NOMO-1 (cell line): ENCODE measurements around the gene INHA.

Source experiments
- DNase-seq, 2 experiments: peaks; one replicate each; lab custom pipeline; 2025; ENCODE audit not compliant: unreplicated experiment in 2 of 2; lab: John Stamatoyannopoulos, UW

Gene INHA

DNA sequence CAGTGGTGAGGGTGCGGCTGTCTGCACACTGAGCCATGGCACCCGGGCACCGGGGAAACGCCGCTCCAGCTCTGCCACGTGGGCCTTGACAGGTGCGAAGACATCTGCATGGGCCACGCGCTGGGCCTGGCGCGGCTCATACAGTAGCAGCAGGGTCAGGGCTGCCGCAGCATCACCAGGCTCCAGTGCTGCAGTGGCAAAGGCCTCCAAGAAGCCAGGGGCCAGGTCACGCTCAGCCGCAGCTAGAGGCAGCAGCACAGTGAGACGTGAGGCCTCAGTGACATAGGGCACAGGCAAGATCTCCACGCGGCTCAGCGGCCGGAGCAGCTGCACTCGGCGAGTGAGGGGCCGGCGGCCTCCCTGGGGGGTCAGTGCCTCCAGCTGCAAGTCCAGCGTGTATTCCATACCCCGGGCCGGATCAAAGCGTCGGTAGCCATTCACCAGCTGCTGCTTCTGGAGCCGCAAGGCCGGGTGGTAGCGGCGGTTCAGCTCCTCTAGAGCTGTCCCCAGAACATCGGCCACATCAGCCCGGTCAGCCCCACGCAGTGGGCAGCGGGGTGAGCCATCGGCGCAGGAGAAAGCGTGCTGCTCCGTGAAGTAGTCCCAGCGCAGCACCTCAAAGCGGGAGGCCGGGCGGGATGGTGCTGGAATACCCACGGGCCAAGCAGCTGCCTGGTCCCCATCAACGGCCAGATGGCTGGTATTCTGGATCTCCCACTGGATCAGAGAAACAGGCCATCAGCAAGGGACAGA lies 32.0 kb upstream of the INHA start:
- DNase-seq: no peak

DNA sequence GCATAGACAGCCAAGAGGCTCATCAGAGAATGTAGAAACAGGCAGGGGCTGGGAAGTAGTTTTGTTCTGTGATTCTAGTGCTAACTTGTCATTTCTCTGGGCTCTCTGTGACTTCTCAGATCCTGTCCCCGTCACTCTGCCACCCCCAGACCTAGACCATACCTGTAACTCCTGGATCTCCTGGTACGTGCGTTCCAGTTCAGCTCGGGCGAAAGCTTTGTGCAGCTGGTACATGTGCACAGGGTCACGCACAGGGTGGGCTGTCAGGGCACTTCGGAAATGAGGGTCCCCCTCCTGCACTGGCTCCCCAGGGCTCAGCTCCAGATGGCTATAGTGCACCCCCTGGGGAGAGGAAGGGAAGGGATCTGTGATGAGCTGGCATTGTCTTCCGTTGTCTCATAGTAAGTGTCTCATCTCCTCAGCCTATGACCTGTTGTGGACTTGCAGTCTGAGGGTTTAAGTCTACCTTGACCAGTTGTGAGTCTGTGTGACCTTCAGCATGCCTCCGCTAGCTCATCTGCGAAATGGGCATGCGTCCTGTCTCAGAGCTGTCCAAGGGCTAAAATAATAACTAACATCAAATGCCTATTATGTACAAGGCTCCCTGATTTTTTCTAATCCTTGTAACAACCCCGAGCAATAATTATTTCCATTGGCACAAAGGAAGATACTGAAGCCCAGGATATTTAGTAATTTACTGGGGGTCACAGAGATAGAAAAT lies 31.2 kb upstream of the INHA start:
- no peak for DNase-seq

- peak; percentile 58 to 71 for DNase-seq
Observed at GRCh38 chr2:219541611-219542180, 30.4 kb upstream of the INHA start.

DNA sequence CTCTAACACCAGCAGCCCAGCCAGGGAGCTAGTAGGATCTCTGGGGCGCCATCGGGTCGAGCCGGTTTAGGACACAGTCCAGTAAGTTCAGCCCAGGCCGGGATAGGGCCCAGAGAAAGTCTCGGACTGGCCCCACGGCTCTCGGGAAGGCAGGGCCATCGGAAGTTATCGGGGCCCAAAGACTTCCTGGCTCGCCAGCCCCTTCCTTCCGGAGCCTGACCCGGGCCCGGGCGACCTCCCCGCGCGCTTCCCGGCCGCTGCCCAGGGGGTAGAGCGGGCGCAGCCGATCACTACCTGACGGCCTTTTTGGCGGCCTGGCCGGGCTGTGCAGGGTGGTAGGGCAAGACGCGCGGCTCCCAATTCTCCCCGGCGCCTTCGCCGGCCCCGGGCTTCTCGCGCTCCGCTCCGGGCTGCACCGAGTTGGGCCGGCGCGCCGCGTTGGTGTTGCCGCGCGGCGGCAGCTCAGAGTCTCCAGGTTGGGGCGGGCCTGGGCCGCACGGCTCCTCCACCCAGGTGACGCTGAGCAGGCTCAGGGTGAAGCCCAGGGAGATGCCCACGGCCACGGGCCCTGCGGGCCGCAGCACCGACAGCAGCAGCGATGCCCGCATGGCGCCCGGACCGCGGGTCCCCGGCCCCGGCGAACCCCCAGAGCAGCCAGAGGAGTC lies 29.0 kb upstream of the INHA start:
- peak in 1 of 2 experiments; percentile 56 for DNase-seq

GRCh38 chr2:219543596-219544358 lies 28.3 kb upstream of the INHA start, which contains the start of the genes CHPF and TMEM198:
Gene CHPF, minus strand, starts transcription at chr2:219543809. Its CDS starts 271 bp downstream, at chr2:219543538.
Gene TMEM198, plus strand, starts transcription at chr2:219544028. Its CDS starts 700 bp downstream, at chr2:219544728.
- peak; percentile 91 to 93 for DNase-seq

DNA sequence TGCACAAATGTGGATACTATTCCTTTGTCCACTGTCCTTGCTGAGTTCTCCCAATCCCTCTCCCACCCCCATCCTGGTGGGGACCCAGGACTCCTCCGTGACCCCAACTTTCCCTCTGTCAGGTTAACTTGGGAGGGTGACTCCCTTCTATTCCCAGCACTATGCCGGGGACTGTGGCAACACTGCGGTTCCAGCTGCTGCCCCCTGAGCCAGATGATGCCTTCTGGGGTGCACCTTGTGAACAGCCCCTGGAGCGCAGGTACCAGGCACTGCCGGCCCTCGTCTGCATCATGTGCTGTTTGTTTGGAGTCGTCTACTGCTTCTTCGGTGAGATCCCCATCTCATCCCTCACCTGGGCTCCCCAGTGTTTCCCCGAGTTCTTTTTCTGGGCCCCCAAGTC lies 27.5 kb upstream of the INHA start:
- DNase-seq: no peak

DNA sequence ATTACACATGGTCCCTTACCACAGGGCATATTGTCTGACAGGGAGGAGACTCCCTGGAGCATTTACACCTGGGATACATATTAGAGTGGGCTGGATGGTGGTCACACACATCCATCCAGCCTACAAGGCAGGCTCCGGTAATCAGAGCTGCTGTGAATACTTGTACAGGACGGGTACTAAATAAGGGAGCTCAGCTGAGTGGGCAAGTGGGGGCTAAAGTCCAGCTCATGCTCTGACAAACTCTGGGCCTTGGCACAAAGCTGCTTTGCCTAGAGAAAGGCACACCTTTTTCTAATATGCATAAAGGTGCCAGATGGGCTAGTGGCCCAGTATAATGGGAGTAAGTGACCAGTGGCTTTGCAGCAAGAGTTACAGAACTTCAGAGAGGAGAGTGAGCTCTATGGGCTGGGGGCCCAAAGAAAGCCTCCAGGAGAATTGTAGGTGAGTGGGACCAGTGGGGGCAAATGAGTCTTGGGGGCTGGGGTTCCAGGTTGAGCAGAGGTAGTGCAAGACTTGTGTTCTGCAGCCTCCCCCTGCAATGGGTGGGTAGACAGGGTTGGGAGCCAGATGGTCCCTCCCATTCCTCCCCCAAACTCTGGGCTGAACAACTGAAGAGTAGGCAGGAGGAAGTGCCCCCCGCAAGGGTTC lies 26.7 kb upstream of the INHA start:
- DNase-seq: no peak

GRCh38 chr2:219545943-219546352 lies 26.2 kb upstream of the INHA start:
- no peak for DNase-seq

DNA sequence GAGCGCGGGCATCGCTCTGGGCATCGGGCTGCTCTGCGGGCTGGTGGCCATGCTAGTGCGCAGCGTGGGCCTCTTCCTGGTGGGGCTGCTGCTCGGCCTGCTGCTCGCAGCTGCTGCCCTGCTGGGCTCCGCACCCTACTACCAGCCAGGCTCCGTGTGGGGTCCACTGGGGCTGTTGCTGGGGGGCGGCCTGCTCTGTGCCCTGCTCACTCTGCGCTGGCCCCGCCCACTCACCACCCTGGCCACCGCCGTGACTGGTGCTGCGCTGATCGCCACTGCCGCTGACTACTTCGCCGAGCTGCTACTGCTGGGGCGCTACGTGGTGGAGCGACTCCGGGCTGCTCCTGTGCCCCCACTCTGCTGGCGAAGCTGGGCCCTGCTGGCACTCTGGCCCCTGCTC lies 24.5 kb upstream of the INHA start:
- DNase-seq: no peak

DNA sequence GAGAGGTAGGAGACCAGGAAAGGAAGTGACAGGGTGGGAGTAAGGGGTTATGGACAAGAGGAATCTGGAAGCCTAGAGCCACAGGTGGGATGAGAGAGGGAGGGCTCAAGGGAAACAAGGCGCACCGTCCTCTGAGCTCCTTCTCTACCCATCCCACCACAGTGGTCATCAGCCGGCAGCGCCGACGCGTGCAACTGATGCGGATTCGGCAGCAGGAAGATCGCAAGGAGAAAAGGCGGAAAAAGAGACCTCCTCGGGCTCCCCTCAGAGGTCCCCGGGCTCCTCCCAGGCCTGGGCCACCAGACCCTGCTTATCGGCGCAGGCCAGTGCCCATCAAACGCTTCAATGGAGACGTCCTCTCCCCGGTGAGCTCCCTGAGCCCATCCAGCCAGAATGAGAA lies 23.1 kb upstream of the INHA start:
- DNase-seq: no peak

- DNase-seq: no peak
Observed at GRCh38 chr2:219549619-219550018, 22.5 kb upstream of the INHA start.

GRCh38 chr2:219551441-219552381 lies 20.4 kb upstream of the INHA start:
- DNase-seq: no peak

- DNase-seq: peak; percentile 61 to 69
Observed at GRCh38 chr2:219552382-219553167, 19.5 kb upstream of the INHA start.

DNA sequence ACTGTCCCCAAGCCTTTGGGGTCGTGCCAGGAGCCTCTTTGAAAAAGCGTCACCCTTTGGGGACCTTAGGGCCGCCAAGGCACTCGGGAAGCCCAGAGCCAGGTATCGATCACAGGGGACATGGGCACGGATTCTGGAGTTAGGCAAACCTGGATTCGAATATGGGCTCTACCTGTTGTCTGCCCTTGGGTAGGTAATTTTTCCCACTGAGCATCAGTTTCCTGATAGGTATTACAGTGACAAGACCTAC lies 19.0 kb upstream of the INHA start:
- DNase-seq: no peak

DNA sequence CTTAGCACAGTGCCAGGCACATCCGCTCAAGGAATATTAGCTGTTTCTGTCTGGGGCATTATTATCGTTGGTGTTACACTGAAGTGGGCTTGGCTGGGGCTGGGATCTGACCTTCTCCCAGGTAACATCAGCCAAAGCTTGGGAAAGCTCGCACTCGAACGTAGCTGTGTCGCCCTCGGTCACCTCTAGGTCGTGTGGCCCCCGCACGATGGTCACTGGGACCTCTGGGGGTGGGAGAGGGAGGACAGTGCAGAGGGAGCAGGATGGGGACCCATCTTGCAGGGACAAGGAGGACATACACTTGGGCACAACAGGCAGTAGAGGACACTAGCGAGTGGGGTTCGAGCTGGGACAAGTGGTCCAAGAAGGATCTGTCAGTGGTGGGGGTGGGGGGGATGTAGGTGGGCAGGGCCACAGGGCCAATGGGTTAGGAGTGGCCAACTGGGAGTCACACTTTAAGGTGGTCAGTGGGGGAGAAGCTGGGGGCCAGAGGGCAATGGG lies 18.6 kb upstream of the INHA start:
- DNase-seq: no peak

- DNase-seq: no peak
Observed at GRCh38 chr2:219554350-219554749, 17.8 kb upstream of the INHA start.

DNA sequence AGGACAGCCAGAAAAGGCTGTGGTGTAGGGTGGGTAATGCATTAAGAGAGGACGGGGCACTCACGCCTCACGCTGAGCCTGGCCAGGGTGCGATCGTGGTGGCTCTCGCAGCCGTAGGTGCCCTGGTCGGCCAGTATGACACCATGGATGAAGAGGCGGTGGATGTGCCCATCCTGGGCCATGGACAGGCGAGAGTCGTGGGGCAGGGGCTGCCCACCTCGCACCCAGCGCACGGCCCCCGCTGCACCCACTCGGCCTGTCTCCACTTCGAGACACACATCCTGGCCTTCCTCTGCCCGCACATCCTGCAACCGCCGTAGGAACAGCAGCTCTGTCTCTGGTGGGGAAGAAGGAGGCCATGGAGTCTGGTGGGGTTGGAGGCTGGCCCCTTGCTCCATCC lies 16.2 kb upstream of the INHA start:
- DNase-seq: no peak

DNA sequence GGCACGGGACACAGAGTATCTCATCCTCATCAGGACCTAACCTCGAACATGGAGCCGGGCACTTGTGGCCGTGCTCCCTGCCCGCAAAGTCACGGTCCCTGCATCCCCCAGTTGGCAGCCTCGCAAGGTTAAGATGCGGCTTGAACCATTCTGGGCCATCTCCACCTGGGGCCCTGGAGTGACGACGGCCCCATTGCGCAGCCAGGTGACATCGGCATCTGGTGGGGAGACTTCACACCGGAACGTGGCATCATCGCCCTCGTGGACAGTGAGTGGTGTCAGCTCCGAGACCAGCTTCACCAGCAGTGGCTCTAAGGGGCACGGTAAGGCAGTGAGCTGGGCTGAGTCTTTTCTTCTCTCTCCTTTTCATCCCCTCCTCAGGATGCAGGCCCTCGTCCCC lies 15.7 kb upstream of the INHA start:
- no peak for DNase-seq
